ENCODE data around the gene CASQ1.

GRCh38 chr1:160151303-160151702, 39.1 kb upstream of the CASQ1 start, which contains the start of gene ATP1A4:
- TF ChIP-seq CTCF (IDR thresholded peaks at IDR 0.05 in 4 of 5, conservative IDR thresholded peaks at IDR 0.05 in 1 of 5) (no peak), POLR2A (IDR thresholded peaks at IDR 0.05) (no peak)
